ENCODE measurements around the gene S1PR2. TPM values are rescaled to one million over a fixed set of nuclear protein-coding genes. Genes with fewer than 3 reads are reported as not detected.
"Not testable (repeated sequence)": the region's sequence is repeated elsewhere in the genome, so short reads cannot be mapped to it uniquely, and the experiment has no call there.

S1PR2 gene
- total RNA-seq, 2 experiments from 2014 or later, result 14.1 to 14.3 TPM

- ChIA-PET CTCF (interaction anchor here (1.4 kb wide), 1 partner anchor 13 kb away, joined by 5 read pairs; no protein-coding TSS in a partner anchor), POLR2A (interaction anchor here (0.5 to 0.7 kb wide), 2 partner anchors 37 to 326 kb away, joined by 3 to 6 read pairs; no protein-coding TSS in a partner anchor)
These were observed 24.1 kb downstream of the S1PR2 start for GRCh38 chr19:10207026-10207425.

- ChIA-PET CTCF (interaction anchor here (0.9 to 1.4 kb wide), 3 partner anchors 14 to 44 kb away, joined by 4 to 6 read pairs (median 5); no protein-coding TSS in a partner anchor), POLR2A (interaction anchor here (0.5 kb wide), 1 partner anchor 326 kb away, joined by 6 read pairs; no protein-coding TSS in a partner anchor)
These were observed 24.8 kb downstream of the S1PR2 start for GRCh38 chr19:10206226-10206885.

DNA sequence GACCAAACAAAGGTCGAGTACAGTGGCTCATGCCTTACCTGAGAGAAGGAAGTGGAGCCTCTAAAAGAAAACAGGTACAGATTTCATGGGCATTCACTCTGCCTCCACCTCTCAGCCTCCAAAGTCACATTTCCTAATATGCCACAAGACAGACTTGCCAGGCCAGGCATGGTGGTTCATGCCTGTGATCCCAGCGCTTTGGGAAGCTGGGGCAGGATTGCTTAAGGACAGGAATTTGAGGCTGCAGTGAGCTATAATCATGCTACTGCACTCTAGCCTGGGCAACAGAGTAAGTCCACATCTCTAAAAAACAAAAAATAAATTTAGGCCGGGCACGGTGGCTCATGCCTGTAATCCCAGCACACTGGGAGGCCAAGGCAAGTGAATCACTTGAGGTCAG lies 25.5 kb downstream of the S1PR2 start:
- POLR2A ChIA-PET, result interaction anchor here (0.6 kb wide), 1 partner anchor 15 kb away, joined by 4 read pairs; no protein-coding TSS in a partner anchor
- CTCF ChIA-PET, result interaction anchor here (1.4 kb wide), 1 partner anchor 21 kb away, joined by 6 read pairs; no protein-coding TSS in a partner anchor

DNA sequence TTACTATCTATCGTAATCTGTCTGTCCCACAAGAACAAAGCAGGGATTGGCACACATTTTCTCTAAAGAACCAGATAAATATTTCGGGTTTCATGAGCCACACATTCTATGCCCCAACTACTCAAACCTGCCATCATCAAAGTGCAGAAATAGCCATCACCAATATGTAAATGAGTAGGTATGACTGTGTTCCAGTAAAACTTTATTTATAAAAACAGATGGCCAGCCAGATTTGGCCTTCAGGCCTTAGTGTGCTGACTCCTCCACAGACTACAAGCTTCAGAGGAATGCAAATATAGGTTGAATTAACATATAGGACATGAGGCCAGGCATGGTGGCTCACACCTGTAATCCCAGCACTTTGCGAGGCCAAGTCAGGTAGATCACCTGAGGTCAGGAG lies 27.4 kb downstream of the S1PR2 start:
- CTCF ChIA-PET, result interaction anchor here (0.7 to 1.0 kb wide), 2 partner anchors 105 to 356 kb away, joined by 3 to 5 read pairs; no protein-coding TSS in a partner anchor

DNA sequence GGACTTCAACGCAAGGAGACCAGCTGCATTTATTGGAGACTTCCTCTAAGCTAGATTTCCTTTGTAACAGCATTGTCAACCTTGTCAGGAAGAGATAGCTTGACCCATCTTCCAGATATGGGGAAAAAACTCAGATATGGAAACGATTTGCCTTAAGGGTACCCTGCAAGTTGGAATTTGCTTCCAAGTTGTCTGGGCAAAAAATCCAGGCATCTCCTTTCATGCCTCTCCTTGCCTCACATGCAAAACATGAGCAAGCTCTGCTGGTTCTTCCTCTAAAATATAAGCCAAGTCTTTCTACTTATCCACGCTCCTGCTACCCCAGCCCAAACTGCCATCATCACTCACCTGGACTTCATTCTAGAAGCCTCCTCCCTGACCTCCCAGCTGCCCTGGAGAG lies 30.0 kb downstream of the S1PR2 start:
- CTCF ChIA-PET, result interaction anchor here (1.2 to 4.2 kb wide), 2 partner anchors 35 to 49 kb away, joined by 3 to 11 read pairs; no protein-coding TSS in a partner anchor
- POLR2A ChIA-PET, result interaction anchor here (1.2 kb wide), 1 partner anchor 105 kb away, joined by 5 read pairs; no protein-coding TSS in a partner anchor

More for the DNA sequence above, 27.4 kb downstream of the S1PR2 start:
- POLR2A ChIA-PET, result no interaction called here

DNA sequence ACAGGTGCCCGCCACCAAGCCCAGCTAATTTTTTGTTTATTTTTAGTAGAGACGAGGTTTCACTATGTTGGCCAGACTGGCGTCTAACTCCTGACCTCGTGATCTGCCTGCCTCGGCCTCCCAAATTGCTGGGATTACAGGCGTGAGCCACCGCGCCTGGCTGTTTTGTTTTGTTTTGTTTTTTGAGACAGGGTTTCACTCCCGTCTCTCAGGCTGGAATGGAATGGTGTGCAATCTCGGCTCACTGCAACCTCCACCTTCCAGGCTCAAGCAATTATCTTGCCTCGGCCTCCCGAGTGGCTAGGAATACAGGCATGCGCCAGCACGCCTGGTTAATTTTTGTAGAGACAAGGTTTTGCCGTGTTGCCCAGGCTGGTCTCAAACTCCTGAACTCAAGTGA lies 31.0 kb downstream of the S1PR2 start:
- CTCF ChIA-PET, result interaction anchor here (1.2 to 4.2 kb wide), 2 partner anchors 36 to 50 kb away, joined by 3 to 11 read pairs; no protein-coding TSS in a partner anchor
- POLR2A ChIA-PET, result not testable (repeated sequence)

GRCh38 chr19:10198889-10199644 lies 32.1 kb downstream of the S1PR2 start:
- POLR2A ChIA-PET, result interaction anchor here (0.6 to 1.7 kb wide), 3 partner anchors 11 to 98 kb away, joined by 4 to 7 read pairs (median 7); partner anchors contain the start of gene ICAM1
- CTCF ChIA-PET, result interaction anchor here (0.7 to 4.2 kb wide), 4 partner anchors 8 to 212 kb away, joined by 3 to 11 read pairs (median 4); no protein-coding TSS in a partner anchor

- POLR2A ChIA-PET, result interaction anchor here (0.9 to 1.2 kb wide), 2 partner anchors 25 to 37 kb away, joined by 5 read pairs; no protein-coding TSS in a partner anchor
These were observed 36.0 kb downstream of the S1PR2 start for GRCh38 chr19:10195199-10195519.

GRCh38 chr19:10194500-10195198 lies 36.5 kb downstream of the S1PR2 start, which contains the start of gene DNMT1:
TSS of gene DNMT1 (minus strand) at chr19:10194953. CDS start at chr19:10194899, 54 bp downstream.
- POLR2A ChIA-PET, result interaction anchor here (0.5 to 1.2 kb wide), 7 partner anchors 10 to 568 kb away, joined by 3 to 7 read pairs (median 5); no protein-coding TSS in a partner anchor
- CTCF ChIA-PET, result interaction anchor here (0.6 to 1.8 kb wide), 3 partner anchors 55 to 224 kb away, joined by 3 to 12 read pairs (median 3); no protein-coding TSS in a partner anchor

More at GRCh38 chr19:10195199-10195519, 36.0 kb downstream of the S1PR2 start:
- CTCF ChIA-PET, result interaction anchor here (0.6 to 1.8 kb wide), 3 partner anchors 55 to 385 kb away, joined by 3 to 12 read pairs (median 3); no protein-coding TSS in a partner anchor

DNA sequence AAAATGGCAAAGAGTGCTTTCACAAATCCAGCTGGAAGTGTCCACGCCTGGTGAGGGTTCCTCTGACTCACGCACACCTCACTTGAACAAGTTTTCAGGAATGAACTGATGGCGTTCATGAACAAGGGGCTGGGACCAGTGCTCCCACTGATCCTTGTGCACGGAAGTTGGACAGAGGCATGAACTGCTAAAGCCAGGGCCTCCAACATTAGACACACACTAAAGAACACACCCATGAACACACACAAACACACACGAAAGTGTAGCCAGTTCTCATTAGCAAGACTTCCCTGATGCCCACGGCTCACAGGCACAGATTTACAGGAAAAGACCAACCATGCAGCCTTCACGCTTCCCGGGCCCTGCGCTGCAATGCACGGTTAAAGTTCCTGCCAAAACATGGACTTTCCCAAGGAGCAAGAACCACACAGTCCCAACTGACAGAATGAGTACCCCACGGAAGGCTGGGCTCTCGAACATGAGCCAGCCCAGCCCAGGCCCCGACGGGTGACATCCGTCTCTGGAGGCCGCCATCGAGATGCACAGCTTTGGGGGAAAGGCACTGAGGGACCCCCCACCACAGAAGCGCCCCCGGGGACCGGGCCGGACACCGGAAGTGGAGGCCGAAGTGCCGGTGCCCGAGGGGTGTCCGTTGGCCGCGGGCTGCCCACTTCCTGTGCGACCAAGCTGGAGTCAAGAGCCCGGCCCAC lies 37.2 kb downstream of the S1PR2 start:
- ChIA-PET CTCF (interaction anchor here (0.5 to 1.8 kb wide), 3 partner anchors 56 to 468 kb away, joined by 3 to 12 read pairs (median 3); no protein-coding TSS in a partner anchor), POLR2A (interaction anchor here (0.6 to 1.2 kb wide), 6 partner anchors 10 to 219 kb away, joined by 3 to 5 read pairs (median 4); no protein-coding TSS in a partner anchor)

GRCh38 chr19:10192922-10193321 lies 38.2 kb downstream of the S1PR2 start:
- ChIA-PET CTCF (interaction anchor here (1.0 kb wide), 1 partner anchor 38 kb away, joined by 4 read pairs; the partner anchor contains the start of gene S1PR2), POLR2A (no interaction called here)

DNA sequence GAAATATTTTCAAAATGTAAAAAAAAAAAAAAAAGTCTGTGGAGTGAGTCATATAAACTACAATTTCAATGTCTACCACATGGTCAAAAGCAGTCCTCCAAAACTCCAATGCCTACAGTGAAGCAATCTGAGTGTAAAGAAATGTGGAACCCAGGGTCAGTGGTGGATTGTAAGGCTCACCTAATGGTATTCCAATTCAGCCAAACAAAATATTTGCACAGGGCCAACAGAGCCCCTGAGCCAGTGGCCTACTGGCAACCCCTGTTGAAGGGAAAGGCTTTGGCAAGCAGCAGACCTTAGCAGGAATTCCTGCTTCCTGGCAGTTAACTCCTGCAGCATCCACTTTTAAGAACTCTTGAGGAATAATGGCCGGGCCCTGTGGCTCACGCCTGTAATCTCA lies 39.8 kb downstream of the S1PR2 start:
- POLR2A ChIA-PET, result no interaction called here
- CTCF ChIA-PET, result interaction anchor here (1.1 kb wide), 1 partner anchor 8 kb away, joined by 4 read pairs; no protein-coding TSS in a partner anchor

DNA sequence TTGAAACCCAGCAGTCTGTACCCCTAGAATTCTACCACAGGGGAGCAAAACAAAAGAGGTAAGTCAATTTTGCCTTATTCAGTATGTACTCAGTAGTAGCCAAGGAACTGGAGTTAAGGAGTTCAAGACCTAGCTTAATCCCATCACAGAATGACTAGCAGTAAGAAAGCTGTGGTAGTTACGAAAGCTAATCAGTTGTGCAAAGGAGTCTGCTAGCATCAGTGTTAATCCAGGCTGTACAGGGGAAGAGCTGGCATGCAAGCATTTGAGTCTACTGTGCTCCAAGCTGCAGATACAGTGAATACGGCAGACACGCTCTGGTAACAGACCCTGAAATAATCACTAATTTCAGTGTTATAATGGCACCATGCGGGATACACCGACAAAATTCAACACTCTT lies 41.1 kb downstream of the S1PR2 start:
- CTCF ChIA-PET, result interaction anchor here (0.7 to 2.0 kb wide), 3 partner anchors 9 to 60 kb away, joined by 3 to 10 read pairs (median 4); no protein-coding TSS in a partner anchor
- POLR2A ChIA-PET, result interaction anchor here (1.1 to 1.3 kb wide), 2 partner anchors 39 to 76 kb away, joined by 4 to 5 read pairs; no protein-coding TSS in a partner anchor

DNA sequence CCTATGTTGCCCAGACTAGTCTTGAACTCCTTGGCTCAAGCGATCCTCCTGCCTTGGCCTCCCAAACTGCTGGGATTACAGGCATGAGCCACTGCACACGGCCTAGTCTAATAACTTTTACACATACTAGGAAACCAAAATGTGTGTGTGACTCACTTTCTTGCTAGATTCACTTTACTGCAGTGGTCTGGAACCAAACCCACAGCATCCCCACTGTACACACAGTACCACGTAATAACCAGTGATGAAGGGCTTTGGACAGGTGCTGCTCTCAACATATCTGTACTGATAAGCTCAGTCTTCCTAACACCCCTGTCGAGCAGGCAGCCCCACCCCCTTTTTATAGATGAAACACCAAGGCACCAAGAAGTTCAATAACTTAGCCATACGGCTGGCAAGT lies 41.5 kb downstream of the S1PR2 start:
- POLR2A ChIA-PET, result interaction anchor here (0.7 to 1.3 kb wide), 5 partner anchors 39 to 1850 kb away, joined by 3 to 5 read pairs (median 4); partner anchors contain the start of gene S1PR2
- CTCF ChIA-PET, result interaction anchor here (0.7 to 2.0 kb wide), 3 partner anchors 10 to 60 kb away, joined by 3 to 10 read pairs (median 4); no protein-coding TSS in a partner anchor

- POLR2A ChIA-PET, result interaction anchor here (0.7 to 1.0 kb wide), 2 partner anchors 22 to 63 kb away, joined by 5 to 9 read pairs; no protein-coding TSS in a partner anchor
- CTCF ChIA-PET, result interaction anchor here (0.6 to 1.4 kb wide), 4 partner anchors 41 to 71 kb away, joined by 3 to 4 read pairs (median 4); no protein-coding TSS in a partner anchor
These were observed 43.8 kb downstream of the S1PR2 start for GRCh38 chr19:10187315-10187714.

DNA sequence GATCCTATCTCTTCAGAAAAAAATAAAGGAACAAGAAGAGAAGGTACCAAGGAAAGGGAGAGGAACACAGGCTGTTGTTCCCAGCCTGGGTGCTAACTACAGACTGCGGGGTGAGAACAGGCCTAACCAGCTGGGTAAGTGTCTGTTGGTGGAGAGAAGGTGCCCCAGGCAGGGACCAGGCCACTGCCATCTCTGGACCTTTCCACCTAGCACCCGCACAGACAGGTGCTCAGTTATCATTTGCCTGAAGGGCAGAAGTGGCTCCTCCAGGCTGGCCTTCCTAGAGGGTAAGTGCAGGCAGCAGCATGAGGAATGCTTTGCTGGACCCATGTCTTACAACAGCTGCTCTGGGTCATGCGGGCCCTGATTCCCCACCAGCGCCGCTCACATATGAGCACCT lies 46.5 kb downstream of the S1PR2 start:
- ChIA-PET CTCF (interaction anchor here (1.2 to 1.3 kb wide), 2 partner anchors 21 to 44 kb away, joined by 3 to 5 read pairs; no protein-coding TSS in a partner anchor), POLR2A (interaction anchor here (0.7 to 1.0 kb wide), 2 partner anchors 10 to 142 kb away, joined by 3 to 4 read pairs; partner anchors contain the start of gene DNMT1)

GRCh38 chr19:10183926-10184325 lies 47.2 kb downstream of the S1PR2 start:
- ChIA-PET POLR2A (interaction anchor here (1.0 kb wide), 1 partner anchor 11 kb away, joined by 3 read pairs; the partner anchor contains the start of gene DNMT1), CTCF (interaction anchor here (1.2 to 1.3 kb wide), 2 partner anchors 20 to 45 kb away, joined by 3 to 5 read pairs; no protein-coding TSS in a partner anchor)

Data from activated CD8-positive, alpha-beta memory T cell treated with anti-CD3 and anti-CD28 coated beads for 36 hours (primary cell).